NCI-H460 (cell line): ENCODE results near the gene MDK. TPM values are rescaled to one million over a fixed set of nuclear protein-coding genes. Genes with fewer than 3 reads are reported as not detected.

Experiments
- DNase-seq: peaks from one replicate; pipeline ENCODE4 v3.0.0-alpha.2; 2016; ENCODE audit warnings: low read depth; ENCODE audit errors: extremely low read depth
- total RNA-seq: library from RNA; depleted of rRNA; stranded (reverse); fragments of >200 nt; shearing (Covaris generic); gene quantifications from 2 replicates; pipeline ENCODE4 v1.2.3, GENCODE V29; 2014

The MDK gene
- total RNA-seq, 1 experiment from 2014 or later, result 22.1 TPM

- DNase-seq, result no peak
These were observed 563 bp downstream of the MDK start for GRCh38 chr11:46381819-46382645.

- no peak for DNase-seq
These were observed 1.4 kb downstream of the MDK start for GRCh38 chr11:46382646-46383403.

- no peak for DNase-seq
These were observed 1.9 kb downstream of the MDK start for GRCh38 chr11:46383404-46383758.

GRCh38 chr11:46383974-46384701 lies 2.7 kb downstream of the MDK start:
- DNase-seq, result no peak

GRCh38 chr11:46385169-46386004 lies 3.9 kb downstream of the MDK start:
- DNase-seq, result no peak

- no peak for DNase-seq
These were observed 4.6 kb downstream of the MDK start for GRCh38 chr11:46386005-46386578.

- DNase-seq, result no peak
These were observed 5.2 kb downstream of the MDK start for GRCh38 chr11:46386674-46387073.

- DNase-seq, result no peak
These were observed 6.0 kb downstream of the MDK start for GRCh38 chr11:46387456-46387855.

- no peak for DNase-seq
These were observed 6.6 kb downstream of the MDK start for GRCh38 chr11:46387919-46388618.

- DNase-seq, result no peak
These were observed 7.4 kb downstream of the MDK start for GRCh38 chr11:46388619-46389449.

- DNase-seq, result peak; percentile 42
These were observed 8.2 kb downstream of the MDK start for GRCh38 chr11:46389450-46390330.

GRCh38 chr11:46390331-46391171 lies 9.1 kb downstream of the MDK start:
- DNase-seq, result no peak

- DNase-seq, result no peak
These were observed 9.7 kb downstream of the MDK start for GRCh38 chr11:46391186-46391577.

- no peak for DNase-seq
These were observed 10.3 kb downstream of the MDK start, which contains the start of gene CHRM4 for GRCh38 chr11:46391578-46392420. Gene CHRM4, minus strand, starts transcription at chr11:46391776. Its CDS starts 5,219 bp downstream, at chr11:46386557.

- DNase-seq, result peak; percentile 60
These were observed 11.2 kb downstream of the MDK start for GRCh38 chr11:46392421-46393230.
